ENCODE results near the gene PGK1.
"Not testable (repeated sequence)": the region's sequence is repeated elsewhere in the genome, so short reads cannot be mapped to it uniquely, and the experiment has no call there.

Gene PGK1

DNA sequence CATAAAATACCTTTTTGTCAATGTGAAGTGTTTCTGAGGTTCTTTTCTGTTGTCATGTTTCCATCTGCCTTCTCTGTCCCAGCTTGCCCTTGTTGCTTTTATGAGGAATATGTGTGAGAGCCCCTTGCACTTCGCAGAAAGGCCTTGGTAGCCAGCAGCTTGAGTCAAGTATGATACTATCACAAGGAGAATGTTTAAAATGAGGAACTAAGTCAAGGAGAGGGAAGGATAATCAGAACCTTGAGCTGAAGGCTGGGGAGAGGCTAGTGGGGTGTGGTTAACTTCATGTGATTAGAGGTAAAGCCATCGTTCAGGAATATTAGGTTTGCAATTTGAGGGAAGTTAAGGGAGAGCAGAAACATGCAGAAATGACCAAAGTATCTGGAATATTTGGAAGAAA lies 12.7 kb downstream of the PGK1 start:
- no peak for DNase-seq (ENCODE audit: low read depth)
- no peak overlapping the region for H3K4me3 ChIP-seq (ENCODE audit: low read length)
- TF ChIP-seq, protein P1, sequence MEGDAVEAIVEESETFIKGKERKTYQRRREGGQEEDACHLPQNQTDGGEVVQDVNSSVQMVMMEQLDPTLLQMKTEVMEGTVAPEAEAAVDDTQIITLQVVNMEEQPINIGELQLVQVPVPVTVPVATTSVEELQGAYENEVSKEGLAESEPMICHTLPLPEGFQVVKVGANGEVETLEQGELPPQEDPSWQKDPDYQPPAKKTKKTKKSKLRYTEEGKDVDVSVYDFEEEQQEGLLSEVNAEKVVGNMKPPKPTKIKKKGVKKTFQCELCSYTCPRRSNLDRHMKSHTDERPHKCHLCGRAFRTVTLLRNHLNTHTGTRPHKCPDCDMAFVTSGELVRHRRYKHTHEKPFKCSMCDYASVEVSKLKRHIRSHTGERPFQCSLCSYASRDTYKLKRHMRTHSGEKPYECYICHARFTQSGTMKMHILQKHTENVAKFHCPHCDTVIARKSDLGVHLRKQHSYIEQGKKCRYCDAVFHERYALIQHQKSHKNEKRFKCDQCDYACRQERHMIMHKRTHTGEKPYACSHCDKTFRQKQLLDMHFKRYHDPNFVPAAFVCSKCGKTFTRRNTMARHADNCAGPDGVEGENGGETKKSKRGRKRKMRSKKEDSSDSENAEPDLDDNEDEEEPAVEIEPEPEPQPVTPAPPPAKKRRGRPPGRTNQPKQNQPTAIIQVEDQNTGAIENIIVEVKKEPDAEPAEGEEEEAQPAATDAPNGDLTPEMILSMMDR (IDR thresholded peaks at IDR 0.05; ENCODE audit: insufficient read depth, low read depth, low read length, missing control alignments) = no peak

DNA sequence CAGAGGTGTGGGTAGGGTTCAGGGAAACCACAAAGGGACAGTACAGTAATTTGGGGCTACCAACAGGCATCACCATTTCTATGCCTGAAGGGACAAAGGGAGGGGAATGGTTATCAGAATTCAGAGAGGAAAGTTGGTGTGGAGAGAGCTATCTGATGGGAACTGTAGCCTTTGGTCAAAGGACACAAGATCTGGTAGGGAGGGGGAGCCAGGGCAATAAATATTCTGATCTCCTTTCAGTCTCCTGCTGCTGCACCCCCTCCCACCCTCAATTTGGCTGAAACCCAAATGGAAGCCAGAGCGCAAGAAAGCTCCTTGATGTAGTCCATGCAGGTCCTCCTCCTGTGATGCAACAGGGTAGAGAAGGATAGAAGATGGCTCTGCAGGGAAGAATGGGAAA lies 14.6 kb downstream of the PGK1 start:
- DNase-seq (ENCODE audit: low read depth) = no peak

DNA sequence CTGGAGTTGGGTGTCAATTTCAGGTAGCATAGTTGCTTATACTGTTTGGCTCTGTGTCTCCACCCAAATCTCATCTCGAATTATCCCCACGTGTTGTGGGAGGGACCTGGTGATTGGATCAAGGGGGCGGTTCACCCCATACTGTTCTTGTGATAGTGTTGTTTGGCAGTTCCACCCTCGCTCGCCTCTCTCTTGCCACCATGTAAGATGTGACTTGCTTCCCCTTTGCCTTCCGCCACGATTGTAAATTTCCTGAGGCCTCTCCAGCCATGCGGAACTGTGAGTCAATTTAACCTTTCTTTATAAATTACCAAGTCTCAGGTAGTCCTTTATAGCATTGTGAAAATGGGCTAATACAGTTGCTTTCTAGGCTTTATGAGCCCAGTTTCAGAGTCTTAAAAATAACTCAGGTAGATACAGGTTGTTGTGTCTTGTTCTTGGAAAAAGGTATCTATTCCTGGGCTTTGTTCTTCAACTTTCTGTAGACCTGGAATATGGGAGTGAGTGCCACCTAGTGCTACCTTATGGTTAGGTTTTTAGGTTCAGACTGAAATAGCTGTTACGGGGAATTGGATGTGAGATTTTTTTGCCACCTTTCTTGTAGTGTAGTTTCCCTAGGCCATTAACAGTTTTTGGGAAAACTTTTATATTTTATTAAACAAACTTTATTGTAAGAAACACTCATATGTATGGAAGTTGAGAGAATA lies 15.6 kb downstream of the PGK1 start:
- no peak overlapping the region for H3K4me3 ChIP-seq (ENCODE audit: low read length)
- no peak for DNase-seq (ENCODE audit: low read depth)
- TF ChIP-seq, protein P1 (IDR thresholded peaks at IDR 0.05; ENCODE audit: insufficient read depth, low read depth, low read length, missing control alignments) = peak; percentile 31

More for the DNA sequence above, 14.6 kb downstream of the PGK1 start:
- no peak overlapping the region for H3K4me3 ChIP-seq (ENCODE audit: low read length)
- TF ChIP-seq, protein P1 (IDR thresholded peaks at IDR 0.05; ENCODE audit: insufficient read depth, low read depth, low read length, missing control alignments) = no peak

DNA sequence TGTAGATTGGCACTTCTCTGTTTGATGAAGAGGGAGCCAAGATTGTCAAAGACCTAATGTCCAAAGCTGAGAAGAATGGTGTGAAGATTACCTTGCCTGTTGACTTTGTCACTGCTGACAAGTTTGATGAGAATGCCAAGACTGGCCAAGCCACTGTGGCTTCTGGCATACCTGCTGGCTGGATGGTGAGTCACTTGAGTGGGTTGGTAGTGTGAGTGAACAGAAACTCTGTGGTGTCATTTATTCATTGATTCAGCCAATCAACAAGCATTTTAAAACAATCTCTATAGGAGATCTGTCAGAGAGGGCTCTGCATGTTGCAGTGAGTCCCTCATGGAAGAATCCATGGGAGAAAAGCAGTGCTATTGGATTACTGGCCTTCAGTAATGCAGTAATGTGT lies 19.1 kb downstream of the PGK1 start:
- peak; percentile 68 for DNase-seq (ENCODE audit: low read depth)
- H3K4me3 ChIP-seq (ENCODE audit: low read length) = no peak overlapping the region
- TF ChIP-seq, protein P1 (IDR thresholded peaks at IDR 0.05; ENCODE audit: insufficient read depth, low read depth, low read length, missing control alignments) = no peak

DNA sequence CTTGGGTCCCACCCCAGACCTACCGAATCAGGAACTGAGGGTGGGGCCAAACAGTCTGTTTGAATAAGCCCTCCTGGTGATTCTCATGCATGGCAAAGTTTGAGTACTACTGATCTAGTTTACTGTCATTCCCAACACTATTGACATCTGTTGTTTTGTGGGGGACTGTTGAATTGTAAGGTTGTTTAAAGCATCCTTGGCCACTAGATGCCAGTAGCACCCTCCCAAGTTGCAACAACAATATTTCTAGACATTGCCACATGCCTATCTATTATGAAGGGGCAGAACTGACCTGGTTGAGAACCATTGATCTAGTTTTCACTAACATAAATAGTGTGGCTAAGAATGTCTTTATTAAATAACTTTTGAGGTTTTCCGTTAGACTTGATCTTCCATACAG lies 20.3 kb downstream of the PGK1 start:
- TF ChIP-seq, protein P1 (IDR thresholded peaks at IDR 0.05; ENCODE audit: insufficient read depth, low read depth, low read length, missing control alignments) = peak; percentile 19
- no peak overlapping the region for H3K4me3 ChIP-seq (ENCODE audit: low read length)
- DNase-seq (ENCODE audit: low read depth) = no peak

DNA sequence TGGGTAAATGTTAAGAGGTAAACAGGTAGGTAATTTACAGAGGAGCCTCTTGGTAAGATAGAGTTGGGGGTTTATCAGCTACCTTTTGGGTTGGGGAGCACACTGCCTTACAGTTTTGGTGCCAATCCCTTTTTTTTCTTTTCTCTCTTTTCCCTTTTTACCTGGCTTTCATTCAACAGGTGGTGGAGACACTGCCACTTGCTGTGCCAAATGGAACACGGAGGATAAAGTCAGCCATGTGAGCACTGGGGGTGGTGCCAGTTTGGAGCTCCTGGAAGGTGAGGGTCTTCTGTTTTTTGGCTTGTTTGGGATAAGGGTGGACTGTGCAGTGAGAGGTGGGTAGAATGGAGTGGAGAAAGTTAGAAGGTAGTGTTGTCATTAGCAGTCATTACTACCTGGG lies 21.1 kb downstream of the PGK1 start:
- H3K4me3 ChIP-seq (ENCODE audit: low read length) = no peak overlapping the region
- DNase-seq (ENCODE audit: low read depth) = no peak
- TF ChIP-seq, protein P1 (IDR thresholded peaks at IDR 0.05; ENCODE audit: insufficient read depth, low read depth, low read length, missing control alignments) = no peak

DNA sequence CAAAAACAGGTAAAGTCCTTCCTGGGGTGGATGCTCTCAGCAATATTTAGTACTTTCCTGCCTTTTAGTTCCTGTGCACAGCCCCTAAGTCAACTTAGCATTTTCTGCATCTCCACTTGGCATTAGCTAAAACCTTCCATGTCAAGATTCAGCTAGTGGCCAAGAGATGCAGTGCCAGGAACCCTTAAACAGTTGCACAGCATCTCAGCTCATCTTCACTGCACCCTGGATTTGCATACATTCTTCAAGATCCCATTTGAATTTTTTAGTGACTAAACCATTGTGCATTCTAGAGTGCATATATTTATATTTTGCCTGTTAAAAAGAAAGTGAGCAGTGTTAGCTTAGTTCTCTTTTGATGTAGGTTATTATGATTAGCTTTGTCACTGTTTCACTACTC lies 21.7 kb downstream of the PGK1 start:
- H3K4me3 ChIP-seq (ENCODE audit: low read length); DNase-seq (ENCODE audit: low read depth): not testable (repeated sequence)

All from epithelial cell of esophagus (primary cell).